Measurements from ENCODE around the gene NALF2.
A peak's percentile ranks its signal among the peaks of the same experiment; 100 is the strongest.

NALF2 gene

GRCh38 chrX:69530306-69530705 is 26.2 kb downstream of the NALF2 start:
- no peak overlapping the region for H3K4me3 ChIP-seq (ENCODE audit: low read depth, low read length)
- no peak for TF ChIP-seq CTCF (IDR thresholded peaks at IDR 0.05; ENCODE audit: low read depth, low read length, missing control alignments)
- DNase-seq (ENCODE audit: low read depth): no peak

GRCh38 chrX:69531031-69531755 is 27.1 kb downstream of the NALF2 start:
- no peak for TF ChIP-seq CTCF (IDR thresholded peaks at IDR 0.05; ENCODE audit: low read depth, low read length, missing control alignments)
- no peak overlapping the region for H3K4me3 ChIP-seq (ENCODE audit: low read depth, low read length)
- no peak for DNase-seq (ENCODE audit: low read depth)

GRCh38 chrX:69535661-69536060 is 31.5 kb downstream of the NALF2 start:
- TF ChIP-seq CTCF (IDR thresholded peaks at IDR 0.05; ENCODE audit: low read depth, low read length, missing control alignments): no peak
- no peak overlapping the region for H3K4me3 ChIP-seq (ENCODE audit: low read depth, low read length)
- DNase-seq (ENCODE audit: low read depth): no peak

- 0 out of 2 replicates have a peak overlapping the region, but pooled peaks have one; percentile 16 for H3K4me3 ChIP-seq (ENCODE audit: low read depth, low read length)
- DNase-seq (ENCODE audit: low read depth): no peak
- peak; percentile 67 for TF ChIP-seq CTCF (IDR thresholded peaks at IDR 0.05; ENCODE audit: low read depth, low read length, missing control alignments)
Observed at GRCh38 chrX:69538321-69538876, 34.3 kb downstream of the NALF2 start.

- no peak overlapping the region for H3K4me3 ChIP-seq (ENCODE audit: low read depth, low read length)
- no peak for TF ChIP-seq CTCF (IDR thresholded peaks at IDR 0.05; ENCODE audit: low read depth, low read length, missing control alignments)
- no peak for DNase-seq (ENCODE audit: low read depth)
Observed at GRCh38 chrX:69539437-69539836, 35.3 kb downstream of the NALF2 start.

- DNase-seq (ENCODE audit: low read depth): no peak
- TF ChIP-seq CTCF (IDR thresholded peaks at IDR 0.05; ENCODE audit: low read depth, low read length, missing control alignments): no peak
- no peak overlapping the region for H3K4me3 ChIP-seq (ENCODE audit: low read depth, low read length)
Observed at GRCh38 chrX:69541956-69542355, 37.8 kb downstream of the NALF2 start.

- no peak for DNase-seq (ENCODE audit: low read depth)
- TF ChIP-seq CTCF (IDR thresholded peaks at IDR 0.05; ENCODE audit: low read depth, low read length, missing control alignments): no peak
- no peak overlapping the region for H3K4me3 ChIP-seq (ENCODE audit: low read depth, low read length)
Observed at GRCh38 chrX:69543572-69543971, 39.4 kb downstream of the NALF2 start.

Measured in GM12864 (cell line).